Stimulated activated CD4-positive, alpha-beta T cell treated with anti-CD3 and anti-CD28 coated beads, TNF-alpha, amount 100 ng/mL, for 24 hours (primary cell): ENCODE data around the gene RGS6.

ENCODE experiments used
- DNase-seq, 3 experiments: peaks; one replicate each; pipeline ENCODE4 v3.0.0-alpha.2; 2020; ENCODE audit warnings: low read depth in 3 of 3

Gene RGS6

GRCh38 chr14:72606879-72607278, 674.6 kb downstream of the RGS6 start:
- no peak for DNase-seq

- no peak for DNase-seq
Observed at GRCh38 chr14:72607386-72608130, 675.3 kb downstream of the RGS6 start.

- DNase-seq = no peak
Observed at GRCh38 chr14:72608391-72609204, 676.4 kb downstream of the RGS6 start.

GRCh38 chr14:72609205-72609916, 677.1 kb downstream of the RGS6 start:
- DNase-seq = no peak

GRCh38 chr14:72610096-72610830, 678.0 kb downstream of the RGS6 start:
- DNase-seq = no peak

- DNase-seq = no peak
Observed at GRCh38 chr14:72610831-72611200, 678.6 kb downstream of the RGS6 start.

GRCh38 chr14:72611506-72611905, 679.3 kb downstream of the RGS6 start:
- no peak for DNase-seq

- no peak for DNase-seq
Observed at GRCh38 chr14:72612041-72612440, 679.8 kb downstream of the RGS6 start.

- no peak for DNase-seq
Observed at GRCh38 chr14:72613231-72613974, 681.2 kb downstream of the RGS6 start.

GRCh38 chr14:72613975-72614319, 681.7 kb downstream of the RGS6 start:
- DNase-seq = no peak

- no peak for DNase-seq
Observed at GRCh38 chr14:72614365-72614764, 682.1 kb downstream of the RGS6 start.

- DNase-seq = no peak
Observed at GRCh38 chr14:72614891-72615415, 682.7 kb downstream of the RGS6 start.

GRCh38 chr14:72615451-72616121, 683.4 kb downstream of the RGS6 start:
- no peak for DNase-seq
